DND-41 (cell line): Measurements from ENCODE around the gene YARS2.
"Not testable (repeated sequence)": the region's sequence is repeated elsewhere in the genome, so short reads cannot be mapped to it uniquely, and the experiment has no call there.

ENCODE experiments used
- ATAC-seq: fragments of 200-7000 bp; cut with Tn5 transposase; 3 replicates; pipeline ENCODE4 v1.9.1; 2021; ENCODE audit warnings: low read depth; ENCODE audit not compliant: insufficient read depth
- DNase-seq: peaks from one replicate; pipeline ENCODE4 v3.0.0-alpha.2; 2020
- H2AFZ ChIP-seq: 2 replicates; pipeline ENCODE4 v1.6.0; 2012; ENCODE audit warnings: low read depth, low read length
- H3K27ac ChIP-seq: 2 replicates; pipeline ENCODE4 v1.5.1; 2012; ENCODE audit warnings: low read length, inconsistent platforms
- H3K27me3 ChIP-seq: fragments of 200-600 bp; sonication (generic); 2 replicates; pipeline ENCODE4 v1.6.0; 2012; ENCODE audit warnings: low read length, mild to moderate bottlenecking, inconsistent platforms; ENCODE audit not compliant: insufficient read depth, poor library complexity
- H3K36me3 ChIP-seq: 2 replicates; pipeline ENCODE4 v1.5.1; 2012; ENCODE audit warnings: low read length, inconsistent platforms; ENCODE audit not compliant: insufficient read depth
- H3K4me1 ChIP-seq: 2 replicates; pipeline ENCODE4 v1.5.1; 2012; ENCODE audit warnings: mild to moderate bottlenecking, low read length; ENCODE audit not compliant: insufficient read depth
- H3K4me2 ChIP-seq: 2 replicates; pipeline ENCODE4 v1.6.0; 2012; ENCODE audit warnings: mild to moderate bottlenecking, moderate library complexity, low read length, inconsistent platforms; ENCODE audit not compliant: insufficient read depth
- H3K4me3 ChIP-seq, 2 experiments: fragments of 200-600 bp in 1 of 2; shearing (Covaris generic) in 1 of 2; 2 replicates each; pipeline ENCODE4 v1.5.1; 2012 to 2016; ENCODE audit warnings: inconsistent platforms in 2 of 2, low read length in 2 of 2, mild to moderate bottlenecking in 2 of 2, low read depth in 1 of 2, moderate library complexity in 1 of 2
- H3K79me2 ChIP-seq: 2 replicates; pipeline ENCODE4 v1.6.0; 2012; ENCODE audit warnings: low read length, inconsistent platforms; ENCODE audit not compliant: insufficient read depth
- H3K9ac ChIP-seq: 2 replicates; pipeline ENCODE4 v1.6.0; 2012; ENCODE audit warnings: low read depth, mild to moderate bottlenecking, inconsistent platforms, low read length, moderate library complexity
- H3K9me3 ChIP-seq: 2 replicates; pipeline ENCODE4 v1.5.1; 2012; ENCODE audit warnings: low read length, moderate library complexity, mild to moderate bottlenecking, inconsistent platforms; ENCODE audit not compliant: insufficient read depth, severe bottlenecking
- H4K20me1 ChIP-seq: 2 replicates; pipeline ENCODE4 v1.6.0; 2012; ENCODE audit warnings: low read length; ENCODE audit not compliant: insufficient read depth
- EZH2 ChIP-seq: IDR thresholded peaks from 3 replicates; pipeline ENCODE4 v1.6.1; 2012; ENCODE audit warnings: borderline replicate concordance, low read depth, mild to moderate bottlenecking, moderate library complexity, low read length, inconsistent platforms; ENCODE audit not compliant: severe bottlenecking
- TF ChIP-seq, protein P1 (sequence below): IDR thresholded peaks from 2 replicates; pipeline ENCODE4 v1.5.1; 2012; ENCODE audit warnings: borderline replicate concordance, low read length, moderate library complexity, mild to moderate bottlenecking; ENCODE audit not compliant: poor library complexity, severe bottlenecking; ENCODE audit errors: extremely low read depth

Gene YARS2

DNA sequence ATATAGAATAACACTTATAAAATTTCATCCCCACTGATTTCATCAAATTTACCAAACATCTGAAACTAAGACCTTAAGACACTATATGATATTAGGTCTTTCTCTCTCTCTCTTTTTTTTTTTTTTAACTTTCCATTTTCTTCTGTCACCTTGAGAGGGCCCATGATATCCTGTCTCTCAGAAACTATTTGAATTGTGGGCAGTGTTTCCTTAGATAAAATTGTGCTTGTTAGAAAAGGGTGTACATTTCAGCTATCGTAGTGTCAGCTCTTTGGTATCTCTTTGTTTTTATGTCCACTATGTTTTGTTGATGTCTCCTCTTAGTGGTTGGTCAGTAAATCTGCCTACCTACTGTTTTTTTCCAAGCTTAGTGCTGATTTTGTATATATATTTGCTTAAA lies 52.8 kb downstream of the YARS2 start:
- TF ChIP-seq EZH2: no peak
- TF ChIP-seq, protein P1, sequence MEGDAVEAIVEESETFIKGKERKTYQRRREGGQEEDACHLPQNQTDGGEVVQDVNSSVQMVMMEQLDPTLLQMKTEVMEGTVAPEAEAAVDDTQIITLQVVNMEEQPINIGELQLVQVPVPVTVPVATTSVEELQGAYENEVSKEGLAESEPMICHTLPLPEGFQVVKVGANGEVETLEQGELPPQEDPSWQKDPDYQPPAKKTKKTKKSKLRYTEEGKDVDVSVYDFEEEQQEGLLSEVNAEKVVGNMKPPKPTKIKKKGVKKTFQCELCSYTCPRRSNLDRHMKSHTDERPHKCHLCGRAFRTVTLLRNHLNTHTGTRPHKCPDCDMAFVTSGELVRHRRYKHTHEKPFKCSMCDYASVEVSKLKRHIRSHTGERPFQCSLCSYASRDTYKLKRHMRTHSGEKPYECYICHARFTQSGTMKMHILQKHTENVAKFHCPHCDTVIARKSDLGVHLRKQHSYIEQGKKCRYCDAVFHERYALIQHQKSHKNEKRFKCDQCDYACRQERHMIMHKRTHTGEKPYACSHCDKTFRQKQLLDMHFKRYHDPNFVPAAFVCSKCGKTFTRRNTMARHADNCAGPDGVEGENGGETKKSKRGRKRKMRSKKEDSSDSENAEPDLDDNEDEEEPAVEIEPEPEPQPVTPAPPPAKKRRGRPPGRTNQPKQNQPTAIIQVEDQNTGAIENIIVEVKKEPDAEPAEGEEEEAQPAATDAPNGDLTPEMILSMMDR: no peak
- no peak overlapping the region for H3K4me2 ChIP-seq
- no peaks in the 10 kb centered on the region for H3K4me1 ChIP-seq
- no peak overlapping the region for H2AFZ ChIP-seq
- no peak for ATAC-seq
- DNase-seq: no peak
- H3K9me3 ChIP-seq: no peaks in the 10 kb centered on the region
- no peaks in the 10 kb centered on the region for H3K27me3 ChIP-seq
- H3K36me3 ChIP-seq: peaks cover 31% of the 10 kb centered on the region
- peaks cover 39% of the 10 kb centered on the region for H3K79me2 ChIP-seq
- no peak overlapping the region for H3K9ac ChIP-seq
- peaks cover 9% of the 10 kb centered on the region; the same call in 1 of the 2 replicates for H4K20me1 ChIP-seq
- no peak overlapping the region for H3K27ac ChIP-seq
- no peak overlapping the region for H3K4me3 ChIP-seq

DNA sequence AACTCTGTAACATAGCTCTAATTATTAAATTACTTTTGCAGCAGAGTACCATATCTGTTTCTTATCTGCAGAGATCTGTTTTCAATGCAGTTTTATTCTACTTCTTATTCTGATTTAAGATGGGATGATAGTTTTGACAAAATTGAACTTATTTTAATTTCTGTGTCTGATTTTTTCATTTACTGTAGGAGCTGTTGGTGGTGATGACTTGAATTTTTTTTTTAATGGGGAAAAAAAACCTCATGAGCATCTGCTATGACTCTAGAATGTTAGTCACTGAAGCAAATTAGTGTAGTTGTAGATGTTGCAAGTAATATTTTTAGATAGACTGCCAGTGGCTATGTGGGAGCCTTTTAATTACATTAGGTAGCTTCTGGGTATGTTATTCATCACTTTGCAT lies 53.2 kb downstream of the YARS2 start:
- Histone ChIP-seq H3K27me3 (no peaks in the 10 kb centered on the region), H3K36me3 (peaks cover 29% of the 10 kb centered on the region), H4K20me1 (peaks cover 10% of the 10 kb centered on the region; the same call in 1 of the 2 replicates), H3K79me2 (peaks cover 42% of the 10 kb centered on the region), H3K4me3 (no peak overlapping the region), H3K4me1 (no peaks in the 10 kb centered on the region), H3K9ac (no peak overlapping the region), H3K9me3 (no peaks in the 10 kb centered on the region), H3K4me2 (no peak overlapping the region), H2AFZ (no peak overlapping the region), H3K27ac (no peak overlapping the region)
- DNase-seq (no peak), ATAC-seq (no peak)
- TF ChIP-seq, protein P1: no peak
- no peak for TF ChIP-seq EZH2

DNA sequence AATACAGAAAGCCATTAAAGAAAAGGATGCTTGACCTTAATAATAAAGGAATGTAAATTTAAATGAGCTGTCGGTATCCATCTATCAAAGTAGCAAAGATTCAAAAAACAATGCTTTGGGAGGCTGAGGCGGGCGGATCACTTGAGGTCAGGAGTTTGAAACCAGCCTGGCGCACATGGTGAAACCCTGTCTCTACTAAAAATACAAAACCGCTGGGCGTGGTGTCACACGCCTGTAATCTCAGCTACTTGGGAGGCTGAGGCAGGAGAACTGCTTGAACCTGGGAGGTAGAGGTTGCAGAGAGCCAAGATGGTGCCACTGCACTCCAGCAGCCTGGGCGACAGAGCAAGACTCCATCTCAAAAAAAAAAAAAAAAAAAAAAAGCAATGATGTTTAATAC lies 56.3 kb downstream of the YARS2 start:
- not testable (repeated sequence) for H3K9ac ChIP-seq, ATAC-seq, H3K4me1 ChIP-seq, H3K4me3 ChIP-seq, DNase-seq, H3K27me3 ChIP-seq, H3K9me3 ChIP-seq, H3K27ac ChIP-seq, H2AFZ ChIP-seq, H3K4me2 ChIP-seq
- H3K79me2 ChIP-seq: peaks cover 64% of the 10 kb centered on the region
- H4K20me1 ChIP-seq: peaks cover 23% of the 10 kb centered on the region; the same call in 1 of the 2 replicates
- H3K36me3 ChIP-seq: peaks cover 22% of the 10 kb centered on the region

DNA sequence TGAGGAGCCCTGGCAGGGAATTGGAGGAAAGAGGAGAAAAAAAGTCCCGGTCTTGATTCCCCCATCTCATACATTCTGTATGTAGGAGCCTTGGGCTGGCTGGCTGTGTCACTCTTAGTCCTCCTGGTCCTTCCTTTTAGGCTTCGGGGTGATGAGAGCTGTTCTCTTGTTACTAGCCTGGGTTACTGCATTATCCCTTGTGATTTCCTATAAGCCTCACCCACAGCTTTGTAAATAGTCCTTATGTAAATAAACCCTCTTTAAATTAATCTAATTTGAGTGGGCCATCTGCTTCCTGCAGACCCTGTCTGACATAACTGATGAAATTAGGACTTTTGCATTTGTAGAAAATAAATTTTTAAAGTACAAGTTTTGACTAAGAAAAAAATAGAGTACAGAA lies 57.4 kb downstream of the YARS2 start:
- DNase-seq: no peak

More for the DNA sequence above, 57.4 kb downstream of the YARS2 start:
- H3K9me3 ChIP-seq: no peaks in the 10 kb centered on the region
- peaks cover 31% of the 10 kb centered on the region; the same call in 1 of the 2 replicates for H4K20me1 ChIP-seq
- H3K4me1 ChIP-seq: no peaks in the 10 kb centered on the region
- H2AFZ ChIP-seq: no peak overlapping the region
- no peak overlapping the region for H3K27ac ChIP-seq
- no peak overlapping the region for H3K4me2 ChIP-seq
- peaks cover 22% of the 10 kb centered on the region for H3K36me3 ChIP-seq
- no peak overlapping the region for H3K4me3 ChIP-seq
- H3K9ac ChIP-seq: no peak overlapping the region
- H3K79me2 ChIP-seq: peaks cover 76% of the 10 kb centered on the region
- TF ChIP-seq, protein P1: no peak
- TF ChIP-seq EZH2: no peak
- ATAC-seq: no peak
- H3K27me3 ChIP-seq: no peaks in the 10 kb centered on the region
